H1 (cell line): ENCODE measurements around the gene TFF3. TPM values are rescaled to one million over a fixed set of nuclear protein-coding genes. Genes with fewer than 3 reads are reported as not detected.
A peak's percentile ranks its signal among the peaks of the same experiment; 100 is the strongest.

ENCODE experiments used
- CTCF ChIA-PET: fragments of 300-600 bp; sonication (Branson Sonifier 250); formaldehyde crosslinking; loops from one replicate; lab custom pipeline; 2021; ENCODE audit not compliant: partially characterized antibody; lab: Charles Lee
- POLR2A ChIA-PET: fragments of 300-600 bp; sonication (Branson Sonifier 250); formaldehyde crosslinking; loops from one replicate; lab custom pipeline; 2021; ENCODE audit warnings: inconsistent platforms; ENCODE audit not compliant: partially characterized antibody; lab: Charles Lee
- DNase-seq, 2 experiments: peaks; one replicate each; pipeline versions ENCODE4 v3.0.0 to v3.0.0-alpha.2; 2010 to 2022; ENCODE audit warnings: low spot score in 2 of 2, low read depth in 1 of 2, mixed read lengths in 1 of 2
- FAIRE-seq: peaks from 2 replicates; lab custom pipeline; 2011; peaks lifted over from hg19 to GRCh38; lab: Jason Lieb, UNC
- H2AFZ ChIP-seq: 2 replicates; pipeline ENCODE4 v1.8.1; 2012; ENCODE audit warnings: low read length, inconsistent platforms
- H2AK5ac ChIP-seq: 2 replicates; pipeline ENCODE4 v1.6.1; 2013; ENCODE audit warnings: low read depth, low read length
- H2BK120ac ChIP-seq: replicated peaks from 2 replicates; pipeline ENCODE3; 2013; ENCODE audit warnings: low read depth, low read length, inconsistent platforms
- H2BK12ac ChIP-seq: 2 replicates; pipeline ENCODE4 v1.6.1; 2013; ENCODE audit warnings: low read depth, low read length
- H2BK15ac ChIP-seq: 2 replicates; pipeline ENCODE4 v1.6.1; 2013; ENCODE audit warnings: low read length
- H2BK20ac ChIP-seq: 2 replicates; pipeline ENCODE4 v1.6.1; 2013; ENCODE audit warnings: low read length
- H2BK5ac ChIP-seq: 2 replicates; pipeline ENCODE4 v1.6.1; 2013; ENCODE audit warnings: low read depth, low read length
- H3K14ac ChIP-seq: 2 replicates; pipeline ENCODE4 v1.6.1; 2013; ENCODE audit warnings: inconsistent platforms; ENCODE audit not compliant: insufficient read length
- H3K18ac ChIP-seq: 2 replicates; pipeline ENCODE4 v1.6.1; 2013; ENCODE audit warnings: low read length; ENCODE audit errors: extremely low read depth
- H3K23ac ChIP-seq: 2 replicates; pipeline ENCODE4 v1.6.1; 2013; ENCODE audit warnings: inconsistent platforms; ENCODE audit not compliant: insufficient read length
- H3K23me2 ChIP-seq: 2 replicates; pipeline ENCODE4 v1.6.1; 2013; ENCODE audit warnings: low read depth, low read length
- H3K27ac ChIP-seq: 2 replicates; pipeline ENCODE4 v1.6.1; 2011; ENCODE audit warnings: low read depth, low read length, inconsistent platforms
- H3K27me3 ChIP-seq, 4 experiments: replicated peaks in 1 of 4; 1 replicate in 1 of 4; 2 replicates in 3 of 4; pipeline versions ENCODE4 v1.6.1 to v1.8.1; 2011 to 2013; ENCODE audit warnings: low read length in 3 of 4, mild to moderate bottlenecking in 3 of 4, inconsistent platforms in 2 of 4, mixed read lengths in 2 of 4, moderate library complexity in 1 of 4; ENCODE audit not compliant: control insufficient read depth in 3 of 4, insufficient read depth in 3 of 4; ENCODE audit errors: extremely low read depth in 1 of 4
- H3K36me3 ChIP-seq, 4 experiments: 2 replicates each; pipeline versions ENCODE4 v1.6.1 to v1.8.1; 2011 to 2013; ENCODE audit warnings: mild to moderate bottlenecking in 4 of 4, low read length in 3 of 4, moderate library complexity in 2 of 4, control low read depth in 1 of 4, inconsistent platforms in 1 of 4; ENCODE audit not compliant: insufficient read depth in 4 of 4, control insufficient read depth in 2 of 4
- H3K4ac ChIP-seq: replicated peaks from 2 replicates; pipeline ENCODE3; 2013; ENCODE audit warnings: low read length, low read depth, mixed read lengths, inconsistent platforms; ENCODE audit not compliant: insufficient read length
- H3K4me1 ChIP-seq, 4 experiments: replicated peaks in 1 of 4; 1 replicate in 1 of 4; 2 replicates in 3 of 4; pipeline versions ENCODE4 v1.6.1 to v1.8.1; 2011 to 2013; ENCODE audit warnings: low read length in 3 of 4, inconsistent platforms in 2 of 4, mixed read lengths in 1 of 4; ENCODE audit not compliant: insufficient read depth in 4 of 4, control insufficient read depth in 3 of 4
- H3K4me2 ChIP-seq, 2 experiments: 2 replicates each; pipeline versions ENCODE4 v1.6.1 to v1.8.1; 2011 to 2013; ENCODE audit warnings: low read depth in 2 of 2, low read length in 2 of 2, control low read depth in 1 of 2, inconsistent platforms in 1 of 2, mild to moderate bottlenecking in 1 of 2; ENCODE audit not compliant: insufficient read depth in 1 of 2
- H3K4me3 ChIP-seq, 4 experiments: fragments of 200-600, 300-600 bp in 1 of 4; sonication (generic), shearing (Covaris generic), sonication (Bioruptor Twin) in 1 of 4; 2 replicates each; pipeline versions ENCODE4 v1.5.1 to v1.8.1; 2011 to 2016; ENCODE audit warnings: low read length in 4 of 4, low read depth in 3 of 4, control low read depth in 2 of 4, inconsistent platforms in 2 of 4, mild to moderate bottlenecking in 2 of 4, mixed read lengths in 1 of 4, moderate library complexity in 1 of 4; ENCODE audit not compliant: insufficient read depth in 2 of 4; ENCODE audit errors: extremely low read depth in 1 of 4
- H3K56ac ChIP-seq: replicated peaks from 2 replicates; pipeline ENCODE3; 2013; ENCODE audit warnings: low read depth, mild to moderate bottlenecking, mixed read lengths, low read length, inconsistent platforms; ENCODE audit not compliant: insufficient read length
- H3K79me1 ChIP-seq: 2 replicates; pipeline ENCODE4 v1.6.1; 2013; ENCODE audit warnings: low read depth, low read length, control low read depth
- H3K79me2 ChIP-seq, 2 experiments: 2 replicates each; pipeline versions ENCODE4 v1.6.1 to v1.8.1; 2012 to 2013; ENCODE audit warnings: low read length in 2 of 2, mild to moderate bottlenecking in 2 of 2, inconsistent platforms in 1 of 2; ENCODE audit not compliant: insufficient read depth in 2 of 2, control insufficient read depth in 1 of 2
- H3K9ac ChIP-seq, 4 experiments: replicated peaks in 1 of 4; 1 replicate in 1 of 4; 2 replicates in 3 of 4; pipeline versions ENCODE4 v1.6.1 to v1.8.1; 2011 to 2013; ENCODE audit warnings: low read depth in 3 of 4, low read length in 3 of 4, control low read depth in 2 of 4, mild to moderate bottlenecking in 2 of 4, moderate library complexity in 2 of 4, inconsistent platforms in 1 of 4; ENCODE audit errors: extremely low read depth in 1 of 4
- H3K9me3 ChIP-seq, 2 experiments: 2 replicates each; pipeline versions ENCODE4 v1.6.1 to v1.8.1; 2012 to 2013; ENCODE audit warnings: mild to moderate bottlenecking in 2 of 2, moderate library complexity in 2 of 2, control low read depth in 1 of 2, inconsistent platforms in 1 of 2, low read depth in 1 of 2, low read length in 1 of 2, mixed read lengths in 1 of 2; ENCODE audit not compliant: insufficient read depth in 2 of 2
- H4K20me1 ChIP-seq, 2 experiments: replicated peaks in 1 of 2; 2 replicates each; pipeline versions ENCODE3 to v1.8.1; 2011 to 2013; ENCODE audit warnings: inconsistent platforms in 2 of 2, low read length in 2 of 2, mild to moderate bottlenecking in 1 of 2; ENCODE audit not compliant: insufficient read depth in 2 of 2, control insufficient read depth in 1 of 2
- H4K5ac ChIP-seq: 2 replicates; pipeline ENCODE4 v1.6.1; 2013; ENCODE audit warnings: low read length, low read depth, mixed read lengths, inconsistent platforms; ENCODE audit not compliant: insufficient read length
- H4K8ac ChIP-seq: 2 replicates; pipeline ENCODE4 v1.8.0; 2013; ENCODE audit warnings: mild to moderate bottlenecking, moderate library complexity, low read length, inconsistent platforms; ENCODE audit not compliant: insufficient read depth; ENCODE audit errors: extremely low read depth
- H4K91ac ChIP-seq: replicated peaks from 2 replicates; pipeline ENCODE3; 2013; ENCODE audit warnings: low read length, mixed read lengths, inconsistent platforms; ENCODE audit not compliant: insufficient read length
- ASH2L ChIP-seq: fragments of 200-600, 300-600 bp; sonication (generic); IDR thresholded peaks from one replicate; pipeline ENCODE4 v1.7.1; 2017; ENCODE audit warnings: low read length
- CREB1 ChIP-seq: IDR thresholded peaks from 2 replicates; pipeline ENCODE4 v1.6.1; 2012; ENCODE audit warnings: inconsistent platforms
- GTF2F1 ChIP-seq: IDR thresholded peaks from 2 replicates; pipeline ENCODE4 v1.6.1; 2012; ENCODE audit warnings: low read depth, low read length, improper control_type of control experiment, borderline replicate concordance
- POLR2AphosphoS5 ChIP-seq: IDR thresholded peaks from 2 replicates; pipeline ENCODE4 v1.6.1; 2011; ENCODE audit warnings: low read depth, low read length
- RAD21 ChIP-seq, 2 experiments: IDR thresholded peaks in 1 of 2; conservative IDR thresholded peaks in 1 of 2; 2 replicates each; pipeline ENCODE4 v1.6.1; 2011; ENCODE audit warnings: low read depth in 2 of 2, low read length in 2 of 2, improper control_type of control experiment in 1 of 2, inconsistent platforms in 1 of 2, mild to moderate bottlenecking in 1 of 2, moderate library complexity in 1 of 2
- SP2 ChIP-seq: IDR thresholded peaks from 2 replicates; pipeline ENCODE4 v1.6.1; 2012; ENCODE audit warnings: mild to moderate bottlenecking, low read length, inconsistent platforms
- TBP ChIP-seq: IDR thresholded peaks from 2 replicates; pipeline ENCODE4 v1.6.1; 2011; ENCODE audit warnings: low read depth, low read length, improper control_type of control experiment
- YY1 ChIP-seq: IDR thresholded peaks from 2 replicates; pipeline ENCODE4 v1.6.1; 2011; ENCODE audit warnings: low read depth, mild to moderate bottlenecking, low read length
- WGBS, 2 experiments: shearing (Covaris generic) in 1 of 2; methylation state at CpG; one replicate each; pipeline versions ENCODE4 v1.1.6 to v1.1.7; 2013 to 2015; ENCODE audit warnings: low lambda C conversion rate in 2 of 2, mixed read lengths in 2 of 2, inconsistent platforms in 1 of 2, low coverage in 1 of 2, missing lambda C conversion rate in 1 of 2; ENCODE audit not compliant: insufficient replicate concordance in 2 of 2, insufficient coverage in 1 of 2, insufficient read length in 1 of 2; ENCODE audit errors: extremely low coverage in 1 of 2, missing lambda C conversion rate in 1 of 2; 5-methylcytosine and 5-hydroxymethylcytosine counted together
- polyA plus RNA-seq, 7 experiments: library from polyadenylated mRNA; depleted of rRNA in 3 of 7; stranded (reverse) in 5 of 7; unstranded in 2 of 7; fragments of >200 nt in 5 of 7; fragments of 200-250 nt in 2 of 7; gene quantifications; 1 replicate in 5 of 7; 2 replicates in 1 of 7; 4 replicates in 1 of 7; pipeline versions ENCODE4 v1.2.1 to v1.2.3, GENCODE V29; 2011 to 2013; ENCODE audit warnings: missing spikeins in 2 of 7, mixed read lengths in 2 of 7
- total RNA-seq: library from RNA; stranded (reverse); fragmentation: NEBNext Ultra II Directional; extraction: Animal tissue kit (Norgen Biotek cat#: 25700); gene quantifications from 2 replicates; pipeline ENCODE4 v1.2.1, GENCODE V29; 2021
- TF ChIP-seq, protein P1 (sequence below), 3 experiments: IDR thresholded peaks; 1 replicate in 2 of 3; 2 replicates in 1 of 3; pipeline versions ENCODE4 v1.5.1 to v1.6.1; 2011; ENCODE audit warnings: low read length in 3 of 3, mild to moderate bottlenecking in 3 of 3, inconsistent platforms in 2 of 3, low read depth in 1 of 3, moderate library complexity in 1 of 3; ENCODE audit not compliant: insufficient read depth in 1 of 3; ENCODE audit errors: control extremely low read depth in 1 of 3
- TF ChIP-seq, protein P2 (sequence below): IDR thresholded peaks from 2 replicates; pipeline ENCODE4 v1.6.1; 2012; ENCODE audit warnings: inconsistent platforms

Gene TFF3
- total and polyA plus RNA-seq, 2 of the 8 experiments (the other 6 are each of a cell fraction or from before 2014, with no cell fraction given) = 1.7 to 6.7 TPM

DNA sequence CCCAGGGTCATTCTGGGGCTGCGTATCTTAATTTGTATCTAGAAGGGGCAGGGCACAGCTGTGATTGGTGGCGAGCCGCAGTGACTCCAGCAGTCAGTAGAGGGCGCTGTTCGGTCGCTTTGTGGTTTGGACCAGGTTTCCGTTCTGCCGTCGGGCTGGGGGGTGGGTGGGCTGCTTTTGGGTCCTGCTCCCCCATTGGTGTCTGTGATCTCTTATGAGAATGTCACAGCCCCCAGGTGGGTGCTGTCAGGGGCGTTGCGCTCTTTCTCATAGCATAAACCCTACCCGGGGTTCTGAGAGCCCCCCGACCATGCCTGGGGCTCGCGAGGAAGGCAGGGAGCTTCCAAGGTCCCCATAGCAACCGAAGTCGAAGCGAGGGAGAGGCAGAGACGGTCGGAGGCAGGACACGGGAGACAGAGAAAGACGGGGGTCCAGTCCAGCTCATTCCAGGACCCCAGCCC lies 5.4 kb downstream of the TFF3 start:
- peak overlapping the region; percentile 0 to 77; a peak in 3 of 4 replicates for H3K4me2 ChIP-seq
- FAIRE-seq = no peak
- TF ChIP-seq GTF2F1 (no peak), POLR2AphosphoS5 (no peak), YY1 (no peak), CREB1 (0 out of 2 replicates have a peak, but pooled peaks have one; percentile 44), TBP (no peak), RAD21 (IDR thresholded peaks at IDR 0.05 in 1 of 2, conservative IDR thresholded peaks at IDR 0.05 in 1 of 2; ENCODE audit: low read depth in 2 of 2, low read length in 2 of 2) (peak; percentile 77 to 86), ASH2L (no peak), SP2 (no peak)
- TF ChIP-seq, protein P1, sequence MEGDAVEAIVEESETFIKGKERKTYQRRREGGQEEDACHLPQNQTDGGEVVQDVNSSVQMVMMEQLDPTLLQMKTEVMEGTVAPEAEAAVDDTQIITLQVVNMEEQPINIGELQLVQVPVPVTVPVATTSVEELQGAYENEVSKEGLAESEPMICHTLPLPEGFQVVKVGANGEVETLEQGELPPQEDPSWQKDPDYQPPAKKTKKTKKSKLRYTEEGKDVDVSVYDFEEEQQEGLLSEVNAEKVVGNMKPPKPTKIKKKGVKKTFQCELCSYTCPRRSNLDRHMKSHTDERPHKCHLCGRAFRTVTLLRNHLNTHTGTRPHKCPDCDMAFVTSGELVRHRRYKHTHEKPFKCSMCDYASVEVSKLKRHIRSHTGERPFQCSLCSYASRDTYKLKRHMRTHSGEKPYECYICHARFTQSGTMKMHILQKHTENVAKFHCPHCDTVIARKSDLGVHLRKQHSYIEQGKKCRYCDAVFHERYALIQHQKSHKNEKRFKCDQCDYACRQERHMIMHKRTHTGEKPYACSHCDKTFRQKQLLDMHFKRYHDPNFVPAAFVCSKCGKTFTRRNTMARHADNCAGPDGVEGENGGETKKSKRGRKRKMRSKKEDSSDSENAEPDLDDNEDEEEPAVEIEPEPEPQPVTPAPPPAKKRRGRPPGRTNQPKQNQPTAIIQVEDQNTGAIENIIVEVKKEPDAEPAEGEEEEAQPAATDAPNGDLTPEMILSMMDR (IDR thresholded peaks at IDR 0.05; ENCODE audit: control extremely low read depth in 1 of 3, insufficient read depth in 1 of 3, low read depth in 1 of 3, low read length in 3 of 3) = peak in 2 of 3 experiments; percentile 85 to 88; a peak in 3 of 4 replicates
- TF ChIP-seq, protein P2, sequence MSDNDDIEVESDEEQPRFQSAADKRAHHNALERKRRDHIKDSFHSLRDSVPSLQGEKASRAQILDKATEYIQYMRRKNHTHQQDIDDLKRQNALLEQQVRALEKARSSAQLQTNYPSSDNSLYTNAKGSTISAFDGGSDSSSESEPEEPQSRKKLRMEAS = 0 out of 2 replicates have a peak, but pooled peaks have one; percentile 24

More for the DNA sequence above, 5.4 kb downstream of the TFF3 start:
- Histone ChIP-seq H2BK5ac (no peak overlapping the region), H4K5ac (no peak overlapping the region), H3K79me1 (no peaks in the 10 kb centered on the region), H3K36me3 (no peaks in the 10 kb centered on the region), H2BK120ac (no peak overlapping the region), H3K9ac (no peak overlapping the region), H3K18ac (no peak overlapping the region), H4K8ac (peak overlapping the region; percentile 76; the same call in 1 of the 2 replicates), H2AK5ac (no peak overlapping the region), H2BK12ac (0 out of 2 replicates have a peak overlapping the region, but pooled peaks have one; percentile 68), H3K4ac (no peak overlapping the region), H2AFZ (peak overlapping the region; percentile 73; the same call in 1 of the 2 replicates), H3K27me3 (peaks cover 0 to 7% (median 3%) of the 10 kb centered on the region in 4 experiments; a peak in 2 of 7 replicates), H2BK20ac (no peak overlapping the region), H3K9me3 (no peaks in the 10 kb centered on the region), H3K4me3 (peak overlapping the region in 3 of 4 experiments; percentile 28 to 54 (median 30); a peak in 4 of 8 replicates), H3K23me2 (no peaks in the 10 kb centered on the region; the same call in 1 of the 2 replicates), H3K56ac (no peak overlapping the region), H3K4me1 (peaks cover 4 to 14% (median 6%) of the 10 kb centered on the region in 4 experiments), H3K14ac (no peak overlapping the region), H3K27ac (no peak overlapping the region), H4K91ac (no peak overlapping the region), H3K23ac (no peak overlapping the region), H4K20me1 (no peaks in the 10 kb centered on the region), H3K79me2 (no peaks in the 10 kb centered on the region), H2BK15ac (no peak overlapping the region; the same call in 1 of the 2 replicates)
- peak in 1 of 2 experiments; percentile 96 for DNase-seq
- ChIA-PET CTCF (interaction anchor here (0.6 to 14.3 kb wide), 51 partner anchors 9 to 381 kb away, joined by 3 to 137 read pairs (median 4); no protein-coding TSS in a partner anchor), POLR2A (interaction anchor here (1.6 kb wide), 1 partner anchor 29 kb away, joined by 4 read pairs; no protein-coding TSS in a partner anchor)
- 7% methylated on average over 18 of the region's 22 CpGs; no CpG with 5 or more reads in 1 of the 2 experiments for WGBS, 2 experiments
